ENCODE measurements around the gene MED16.

GRCh38 chr19:850979-851335 is 42.0 kb downstream of the MED16 start:
- TF ChIP-seq CTCF (IDR thresholded peaks at IDR 0.05; ENCODE audit: low read length) (no peak), EZH2 (IDR thresholded peaks at IDR 0.05; ENCODE audit: borderline replicate concordance, low read length) (no peak)
